VCaP (cell line): ENCODE measurements around the gene ARHGAP5.
A peak's percentile ranks its signal among the peaks of the same experiment; 100 is the strongest.

Experiments used
- H3K27ac ChIP-seq: fragments of 450-650 bp; 2 replicates; pipeline ENCODE4 v1.5.1; 2017
- CTCF ChIP-seq: fragments of 450-650 bp; conservative IDR thresholded peaks from 2 replicates; pipeline ENCODE4 v1.5.1; 2017; ENCODE audit warnings: mild to moderate bottlenecking, moderate library complexity

ARHGAP5 gene

DNA sequence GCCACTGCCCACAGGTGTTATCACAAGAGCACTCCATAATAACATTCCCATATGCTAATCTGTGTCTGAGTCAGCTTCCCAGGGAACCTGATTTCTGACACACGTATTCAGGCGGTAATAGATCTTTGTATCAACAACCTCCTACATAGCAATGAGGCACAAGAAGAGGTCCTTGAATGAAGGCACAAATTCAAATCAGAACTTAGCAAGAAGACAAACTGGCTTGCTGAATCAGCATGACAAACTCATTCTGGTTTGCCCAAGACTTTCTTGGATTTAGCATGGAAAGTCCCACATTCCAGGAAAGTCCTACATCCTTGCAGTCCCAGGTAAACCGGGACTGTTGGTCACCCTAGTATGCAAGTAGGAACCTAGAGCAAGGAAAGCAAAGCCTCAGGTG lies 90.8 kb downstream of the ARHGAP5 start:
- no peak for TF ChIP-seq CTCF
- H3K27ac ChIP-seq: no peak overlapping the region

DNA sequence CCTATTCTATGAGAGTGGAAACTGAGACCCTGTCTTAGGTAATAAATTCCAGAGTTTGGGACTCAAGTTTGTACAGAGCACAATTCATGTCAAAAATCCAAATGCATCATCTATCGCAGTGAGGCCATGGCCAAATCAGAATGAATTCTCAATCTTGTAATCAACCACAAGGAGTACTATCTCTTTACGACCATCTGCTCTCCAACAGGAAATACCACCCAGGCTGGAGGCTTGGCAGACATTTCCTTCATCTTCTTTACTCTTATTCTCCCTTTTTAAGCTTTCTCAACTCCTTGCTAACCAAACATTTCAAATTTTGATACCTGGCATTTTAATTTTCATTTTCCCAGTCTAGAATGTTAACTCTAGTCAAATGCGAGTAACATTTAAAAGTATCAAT lies 92.1 kb downstream of the ARHGAP5 start:
- H3K27ac ChIP-seq: no peak overlapping the region
- TF ChIP-seq CTCF: no peak

DNA sequence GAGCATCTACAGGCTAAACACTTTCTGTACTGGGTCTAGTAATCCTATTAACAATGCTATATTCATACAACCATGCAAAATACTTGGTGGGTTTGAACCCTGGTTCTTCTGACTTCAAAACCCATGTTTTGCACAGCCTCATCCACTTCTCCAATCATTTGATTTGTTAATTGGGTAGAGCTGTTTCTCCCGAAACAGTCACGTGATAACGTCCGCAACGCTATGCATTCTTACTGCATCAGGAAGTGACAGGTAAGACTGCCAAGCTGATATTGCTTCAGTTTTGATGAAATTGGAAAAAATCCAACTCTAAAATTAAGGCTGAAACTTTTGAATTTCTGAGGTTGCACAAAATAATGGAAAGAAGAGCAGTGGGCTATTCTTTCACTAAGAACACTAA lies 94.4 kb downstream of the ARHGAP5 start:
- no peak for TF ChIP-seq CTCF
- H3K27ac ChIP-seq: no peak overlapping the region

GRCh38 chr14:32183151-32184058 lies 106.3 kb downstream of the ARHGAP5 start:
- TF ChIP-seq CTCF: no peak
- peak overlapping the region; percentile 52 for H3K27ac ChIP-seq

- H3K27ac ChIP-seq: no peak overlapping the region
- no peak for TF ChIP-seq CTCF
Measured at GRCh38 chr14:32185097-32185496, 108.0 kb downstream of the ARHGAP5 start.

DNA sequence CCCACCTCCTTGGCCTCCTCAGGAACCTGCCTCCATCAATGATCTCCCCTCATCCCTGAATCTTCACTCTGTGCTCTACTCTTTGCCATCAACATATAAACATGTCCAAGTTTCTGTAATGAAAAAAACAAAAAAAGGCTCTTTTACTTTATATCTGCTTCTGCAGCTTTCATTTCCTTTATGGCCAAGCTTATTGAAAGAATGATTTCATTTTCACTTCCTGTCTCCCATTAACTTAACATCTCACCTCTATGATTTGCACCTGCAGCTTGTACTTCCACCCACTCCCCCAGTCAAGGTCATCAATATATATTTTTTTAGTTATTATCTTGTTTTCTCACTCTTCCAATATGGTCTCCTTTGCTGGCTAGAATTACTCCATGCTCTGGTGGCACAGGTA lies 109.1 kb downstream of the ARHGAP5 start:
- H3K27ac ChIP-seq: no peak overlapping the region
- no peak for TF ChIP-seq CTCF

DNA sequence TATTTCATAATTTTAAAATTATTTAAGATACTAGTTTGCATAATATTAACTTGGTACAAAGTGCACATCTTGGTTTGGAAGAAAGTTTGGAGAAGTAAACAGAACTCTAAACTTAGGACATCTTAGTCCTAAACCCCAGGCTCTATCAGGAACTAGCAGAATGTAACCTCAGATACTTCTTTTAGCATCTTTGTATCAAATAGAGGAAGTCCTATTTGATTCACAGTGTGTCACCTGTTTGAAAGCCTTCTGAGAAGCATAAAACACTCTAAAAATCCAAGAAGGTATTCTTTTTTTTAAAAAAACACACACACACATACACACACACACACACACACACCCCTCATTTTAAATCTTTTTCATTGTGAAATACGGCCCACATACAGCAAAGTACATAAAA lies 112.7 kb downstream of the ARHGAP5 start:
- TF ChIP-seq CTCF: no peak

More for the DNA sequence above, 112.7 kb downstream of the ARHGAP5 start:
- H3K27ac ChIP-seq: no peak overlapping the region
